Measurements from ENCODE around the gene SORCS3.

DNA sequence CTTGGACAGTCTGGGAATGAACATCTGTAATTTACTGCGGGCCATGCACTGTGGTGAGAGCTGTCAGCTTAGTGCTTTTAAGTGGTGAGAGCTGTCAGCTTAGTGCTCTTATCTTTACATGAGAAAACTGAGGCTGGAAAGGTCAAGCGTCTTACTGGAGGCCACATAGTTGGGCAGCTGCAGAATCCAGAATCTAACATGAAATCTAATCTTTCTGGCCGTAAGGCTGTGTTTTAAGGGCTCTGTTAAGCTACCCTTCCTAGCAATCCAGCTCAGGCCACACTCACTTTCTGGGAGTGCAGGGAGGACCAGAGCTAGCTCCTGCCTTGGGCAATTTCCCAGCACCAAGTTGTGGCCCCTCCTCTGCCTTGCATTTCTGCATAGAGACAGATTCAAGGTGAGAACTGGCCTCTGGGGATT, 70.2 kb downstream of the SORCS3 start:
- TF ChIP-seq, protein P1, sequence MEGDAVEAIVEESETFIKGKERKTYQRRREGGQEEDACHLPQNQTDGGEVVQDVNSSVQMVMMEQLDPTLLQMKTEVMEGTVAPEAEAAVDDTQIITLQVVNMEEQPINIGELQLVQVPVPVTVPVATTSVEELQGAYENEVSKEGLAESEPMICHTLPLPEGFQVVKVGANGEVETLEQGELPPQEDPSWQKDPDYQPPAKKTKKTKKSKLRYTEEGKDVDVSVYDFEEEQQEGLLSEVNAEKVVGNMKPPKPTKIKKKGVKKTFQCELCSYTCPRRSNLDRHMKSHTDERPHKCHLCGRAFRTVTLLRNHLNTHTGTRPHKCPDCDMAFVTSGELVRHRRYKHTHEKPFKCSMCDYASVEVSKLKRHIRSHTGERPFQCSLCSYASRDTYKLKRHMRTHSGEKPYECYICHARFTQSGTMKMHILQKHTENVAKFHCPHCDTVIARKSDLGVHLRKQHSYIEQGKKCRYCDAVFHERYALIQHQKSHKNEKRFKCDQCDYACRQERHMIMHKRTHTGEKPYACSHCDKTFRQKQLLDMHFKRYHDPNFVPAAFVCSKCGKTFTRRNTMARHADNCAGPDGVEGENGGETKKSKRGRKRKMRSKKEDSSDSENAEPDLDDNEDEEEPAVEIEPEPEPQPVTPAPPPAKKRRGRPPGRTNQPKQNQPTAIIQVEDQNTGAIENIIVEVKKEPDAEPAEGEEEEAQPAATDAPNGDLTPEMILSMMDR (IDR thresholded peaks at IDR 0.05), result no peak
- TF ChIP-seq POLR2A (IDR thresholded peaks at IDR 0.05), result no peak
